ENCODE results near the gene DNAJB6.

DNAJB6 gene

GRCh38 chr7:157358041-157358752 lies 21.4 kb downstream of the DNAJB6 start:
- TF ChIP-seq CTCF (IDR thresholded peaks at IDR 0.05; ENCODE audit: low read depth, low read length, missing control alignments), result no peak
- no peak for DNase-seq (ENCODE audit: extremely low read depth, low read depth)
- no peak overlapping the region for H3K4me3 ChIP-seq (replicated peaks; ENCODE audit: low read depth, low read length)

GRCh38 chr7:157358753-157359096 lies 21.9 kb downstream of the DNAJB6 start:
- DNase-seq (ENCODE audit: extremely low read depth, low read depth), result no peak
- no peak for TF ChIP-seq CTCF (IDR thresholded peaks at IDR 0.05; ENCODE audit: low read depth, low read length, missing control alignments)
- H3K4me3 ChIP-seq (replicated peaks; ENCODE audit: low read depth, low read length), result no peak overlapping the region

GRCh38 chr7:157359581-157359980 lies 22.8 kb downstream of the DNAJB6 start:
- no peak for TF ChIP-seq CTCF (IDR thresholded peaks at IDR 0.05; ENCODE audit: low read depth, low read length, missing control alignments)

GRCh38 chr7:157360483-157361025 lies 23.8 kb downstream of the DNAJB6 start:
- H3K4me3 ChIP-seq (replicated peaks; ENCODE audit: low read depth, low read length), result no peak overlapping the region
- DNase-seq (ENCODE audit: extremely low read depth, low read depth), result no peak
- TF ChIP-seq CTCF (IDR thresholded peaks at IDR 0.05; ENCODE audit: low read depth, low read length, missing control alignments), result no peak

More at GRCh38 chr7:157359581-157359980, 22.8 kb downstream of the DNAJB6 start:
- no peak overlapping the region for H3K4me3 ChIP-seq (replicated peaks; ENCODE audit: low read depth, low read length)
- DNase-seq (ENCODE audit: extremely low read depth, low read depth), result no peak

- no peak for TF ChIP-seq CTCF (IDR thresholded peaks at IDR 0.05; ENCODE audit: low read depth, low read length, missing control alignments)
- no peak overlapping the region for H3K4me3 ChIP-seq (replicated peaks; ENCODE audit: low read depth, low read length)
- DNase-seq (ENCODE audit: extremely low read depth, low read depth), result no peak
These were observed 24.7 kb downstream of the DNAJB6 start for GRCh38 chr7:157361537-157361936.

- no peak for DNase-seq (ENCODE audit: extremely low read depth, low read depth)
- TF ChIP-seq CTCF (IDR thresholded peaks at IDR 0.05; ENCODE audit: low read depth, low read length, missing control alignments), result no peak
- no peak overlapping the region for H3K4me3 ChIP-seq (replicated peaks; ENCODE audit: low read depth, low read length)
These were observed 25.9 kb downstream of the DNAJB6 start for GRCh38 chr7:157362729-157363128.

Data from HFF-Myc (cell line).